GM19397 (cell line): ENCODE measurements around the gene SDF2.
"Not testable (repeated sequence)": the region's sequence is repeated elsewhere in the genome, so short reads cannot be mapped to it uniquely, and the experiment has no call there.

ENCODE experiments used
- ATAC-seq: cut with Tn5 transposase; IDR thresholded peaks from one replicate; pipeline ENCODE4 v1.9.1; 2021; ENCODE audit warnings: mild to moderate bottlenecking, moderate library complexity; ENCODE audit not compliant: unreplicated experiment

SDF2 gene

DNA sequence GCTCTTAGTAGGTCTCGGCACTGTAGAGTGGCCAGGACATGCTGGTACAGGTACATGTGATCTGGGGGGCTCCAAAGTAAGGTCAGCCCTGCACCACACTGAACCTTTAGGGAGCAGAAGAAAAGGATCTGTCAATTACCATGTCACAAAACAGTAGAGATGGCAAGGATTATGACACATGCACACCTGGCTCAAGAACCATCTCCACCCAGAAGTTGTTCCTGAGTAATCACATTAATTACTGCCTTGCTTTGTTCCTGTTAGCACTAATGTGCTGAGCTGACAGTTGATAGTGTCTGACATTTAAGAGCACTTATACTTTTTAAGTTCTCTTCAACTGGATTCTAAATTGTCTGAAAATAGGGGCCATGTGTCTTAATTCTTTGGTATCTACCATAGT, 26.2 kb downstream of the SDF2 start:
- no peak for ATAC-seq

DNA sequence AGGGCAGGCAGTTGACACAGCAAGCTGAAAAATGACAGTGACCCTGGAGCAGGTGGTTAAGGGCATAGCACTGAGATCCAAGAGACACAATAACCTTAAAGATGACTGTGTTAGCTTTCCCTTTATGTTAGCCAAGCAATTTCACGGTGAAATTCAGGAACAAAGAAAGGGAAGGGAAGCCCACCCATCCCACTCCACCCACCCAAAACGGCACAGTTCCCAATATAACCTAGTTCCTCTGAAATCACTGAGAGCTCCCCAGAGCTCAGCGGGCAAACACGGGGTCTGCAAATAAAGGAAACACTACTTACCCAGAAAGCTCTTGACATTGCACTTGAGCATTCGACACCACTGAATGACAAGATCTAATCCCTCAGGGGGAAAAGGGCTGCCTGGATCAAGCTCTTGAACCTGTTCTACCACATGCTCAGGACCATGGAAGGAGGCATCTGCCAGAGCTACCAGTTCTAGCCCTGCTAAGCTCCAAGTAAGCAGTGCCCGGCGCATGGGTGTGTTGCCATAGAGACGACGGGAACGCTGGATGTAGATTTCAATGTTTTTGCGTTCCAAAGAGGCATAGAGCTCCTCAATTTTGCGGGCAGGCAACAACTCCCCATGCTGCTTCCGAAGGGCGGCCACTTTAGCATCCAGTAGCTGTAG, 27.4 kb downstream of the SDF2 start:
- no peak for ATAC-seq

DNA sequence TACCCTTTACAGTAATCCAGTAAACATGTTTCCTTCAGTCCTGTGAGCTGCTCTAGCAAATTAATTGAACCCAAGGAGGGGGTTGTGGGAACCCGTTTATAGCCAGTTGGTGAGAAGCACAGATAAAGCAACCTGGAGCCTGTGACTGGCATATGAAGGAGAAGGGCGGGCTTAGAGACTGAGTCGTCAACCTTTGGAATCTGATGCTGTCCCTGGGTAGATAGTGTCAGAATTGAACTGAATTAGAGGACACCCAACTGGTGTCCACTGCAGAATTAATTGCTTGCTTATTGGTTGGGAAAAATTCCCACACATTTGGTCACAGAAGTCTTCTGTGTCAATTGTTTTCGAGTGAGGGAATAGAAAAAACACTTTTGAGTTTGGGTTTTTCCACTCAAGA, 34.9 kb downstream of the SDF2 start:
- ATAC-seq = no peak

DNA sequence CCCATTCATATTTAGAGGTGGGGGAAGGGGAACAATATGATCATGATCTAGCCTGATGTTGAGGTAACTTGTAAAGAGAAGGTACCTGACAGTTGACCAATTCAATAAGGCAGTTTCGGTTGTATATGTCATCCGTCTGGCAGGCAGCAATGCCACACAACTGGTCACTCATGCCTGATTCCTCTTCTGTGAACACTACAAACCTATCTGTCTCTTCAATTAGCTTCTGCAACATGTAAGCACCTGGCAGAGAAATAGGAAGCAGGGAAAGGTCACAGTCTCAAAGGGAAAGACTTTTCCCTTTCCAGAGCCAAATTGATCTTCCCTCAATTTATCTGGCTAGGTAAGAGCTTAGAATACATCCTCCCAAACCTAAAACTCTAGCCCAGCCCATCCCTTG, 37.6 kb downstream of the SDF2 start:
- no peak for ATAC-seq

DNA sequence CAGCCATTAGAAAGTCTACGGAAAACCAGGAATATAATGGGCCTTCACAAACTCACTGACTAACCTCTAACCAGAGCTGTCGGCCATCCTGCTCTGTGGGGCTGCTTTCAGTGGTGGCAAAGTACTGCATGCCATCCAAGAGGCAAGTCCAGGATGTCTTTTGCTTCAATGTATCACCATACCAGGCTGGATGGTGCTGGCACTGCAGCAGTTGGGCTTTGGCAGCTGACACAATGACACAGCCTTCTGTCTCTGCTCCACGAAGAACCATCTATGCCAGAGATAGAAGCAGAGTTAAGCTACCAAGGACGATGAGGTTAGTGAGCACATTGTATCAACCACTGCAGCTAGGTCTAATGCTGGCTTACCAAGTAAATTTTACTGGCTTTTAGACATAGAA, 38.0 kb downstream of the SDF2 start:
- ATAC-seq = no peak

DNA sequence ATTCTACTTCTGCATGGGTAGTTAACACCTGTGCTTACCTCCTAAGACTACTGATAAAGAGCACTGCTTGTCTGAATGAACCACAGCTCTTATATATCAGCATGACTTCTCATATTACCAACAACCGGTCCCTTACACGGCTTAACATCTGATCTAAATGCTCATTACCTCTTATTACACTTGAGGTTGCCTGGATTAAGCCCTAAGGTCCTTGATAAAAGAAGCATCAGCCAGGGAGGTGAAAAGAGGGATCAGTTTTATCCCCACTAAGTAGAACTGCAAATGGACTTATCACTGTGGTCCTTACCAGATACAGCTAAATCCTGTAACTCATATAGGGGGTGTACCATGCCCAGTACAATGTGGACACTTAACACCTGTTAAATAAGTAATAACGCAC, 39.5 kb downstream of the SDF2 start:
- ATAC-seq = no peak

DNA sequence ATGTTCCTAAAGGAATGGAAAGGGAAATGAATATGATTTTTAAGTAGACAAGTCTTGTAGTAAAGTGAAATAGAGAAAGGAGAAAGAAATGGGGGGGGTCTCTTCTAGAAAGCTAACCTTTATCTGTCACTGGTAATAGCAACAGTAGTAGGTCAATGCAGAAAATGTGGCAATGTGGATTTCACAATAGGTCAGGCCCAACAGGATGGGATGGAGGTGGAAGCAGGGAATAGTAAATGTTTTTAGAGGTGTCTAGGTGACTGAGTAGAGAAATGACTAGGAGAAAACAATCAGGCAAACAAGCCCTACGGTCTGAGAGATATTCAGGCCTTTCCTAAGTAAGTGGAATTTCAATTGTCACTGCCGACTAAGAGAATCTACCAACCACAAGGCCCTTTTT, 41.7 kb downstream of the SDF2 start:
- no peak for ATAC-seq

DNA sequence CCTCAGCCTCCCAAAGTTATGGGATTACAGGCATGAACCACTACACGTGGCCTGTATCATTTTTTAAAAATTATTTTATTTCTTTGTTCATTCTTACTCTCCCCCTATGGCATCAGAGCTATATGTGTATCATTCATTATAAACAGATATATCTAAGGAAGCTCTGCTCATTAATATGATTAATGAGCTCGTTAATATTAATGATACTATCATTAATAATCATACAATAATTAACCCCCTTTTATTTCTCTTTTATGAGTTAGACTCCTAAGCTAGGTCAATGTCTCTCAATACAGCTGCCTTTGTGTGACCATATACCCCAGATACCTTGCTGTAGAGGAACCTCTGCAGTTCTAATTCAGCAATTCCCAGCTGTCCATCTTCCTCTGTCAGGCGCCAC, 43.2 kb downstream of the SDF2 start:
- no peak for ATAC-seq

DNA sequence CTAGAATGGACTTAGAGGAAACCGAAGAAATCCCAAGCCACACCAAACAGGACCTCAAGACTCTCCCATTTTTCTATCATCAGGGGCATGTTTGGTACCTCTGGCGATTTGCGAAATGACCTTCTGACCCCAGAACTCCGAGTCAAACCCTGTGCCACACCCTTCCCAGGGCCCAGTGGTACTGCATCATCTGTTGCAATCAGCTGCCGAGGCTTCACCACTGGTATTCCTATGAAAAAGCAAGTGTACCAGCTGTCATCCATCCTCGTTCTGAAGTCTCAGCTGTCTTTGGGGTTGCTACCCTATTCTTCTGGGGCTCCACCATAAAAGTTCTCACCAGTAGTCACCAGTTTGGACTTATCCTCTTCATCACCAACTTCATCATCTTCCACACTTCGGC, 45.4 kb downstream of the SDF2 start:
- no peak for ATAC-seq

DNA sequence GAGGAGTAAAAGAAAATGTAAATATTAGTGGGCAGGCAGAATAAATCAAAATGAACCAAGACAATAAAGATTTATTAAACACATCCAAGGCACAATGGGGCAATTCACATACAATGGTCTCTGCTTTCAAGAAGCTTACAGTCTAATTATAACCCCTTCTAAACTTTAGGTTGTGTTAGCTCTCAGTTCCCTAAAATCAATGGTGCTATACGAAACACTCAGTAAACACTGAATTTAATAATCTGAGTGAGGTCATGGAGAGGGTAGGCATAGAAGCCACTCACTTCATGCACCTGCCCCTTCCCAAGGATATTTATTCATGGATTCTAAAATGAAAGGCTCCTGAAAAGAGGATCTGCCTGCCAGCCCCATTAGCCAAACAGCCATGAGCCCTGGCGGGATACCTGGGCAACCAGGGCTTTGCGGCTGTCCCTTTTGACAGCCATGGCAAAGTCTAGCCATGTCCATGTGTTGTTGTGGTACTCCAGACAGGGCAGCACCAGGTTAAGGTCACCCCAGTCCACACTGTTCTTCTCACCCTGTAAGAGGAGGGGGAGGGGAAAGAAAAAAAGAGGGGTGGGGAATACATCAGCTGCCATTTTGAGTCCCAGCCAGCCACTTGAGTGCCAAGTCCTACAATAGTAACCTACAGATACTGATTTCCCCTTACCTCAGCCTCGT, 46.3 kb downstream of the SDF2 start:
- no peak for ATAC-seq

DNA sequence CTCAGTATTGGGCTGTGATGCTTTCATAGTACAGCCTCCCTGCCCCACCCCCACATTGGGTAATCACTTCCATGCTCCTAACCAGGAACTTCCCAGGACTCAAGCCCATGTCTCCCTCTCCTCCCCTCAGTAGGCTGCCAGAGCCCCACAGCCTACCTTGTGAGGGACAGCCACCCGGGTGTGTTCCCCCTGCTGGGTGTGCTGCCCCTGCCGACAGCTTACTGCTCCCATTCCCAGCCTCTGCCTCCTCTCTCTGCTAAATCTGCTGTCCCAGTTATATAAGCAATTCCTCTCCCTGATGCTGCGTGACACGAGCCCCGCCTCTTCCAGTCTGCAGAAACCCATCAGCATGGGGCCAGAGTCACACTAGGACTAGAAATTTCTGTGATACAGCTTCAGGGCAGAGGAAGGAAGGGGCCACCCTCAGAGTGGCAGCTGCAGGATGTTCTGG, 47.8 kb downstream of the SDF2 start, which contains the start of gene RSKR:
Gene RSKR (minus strand): TSS at position 255 of the 451 bp plus-strand sequence. CDS start 24 bp downstream, at position 231.
- ATAC-seq = no peak

DNA sequence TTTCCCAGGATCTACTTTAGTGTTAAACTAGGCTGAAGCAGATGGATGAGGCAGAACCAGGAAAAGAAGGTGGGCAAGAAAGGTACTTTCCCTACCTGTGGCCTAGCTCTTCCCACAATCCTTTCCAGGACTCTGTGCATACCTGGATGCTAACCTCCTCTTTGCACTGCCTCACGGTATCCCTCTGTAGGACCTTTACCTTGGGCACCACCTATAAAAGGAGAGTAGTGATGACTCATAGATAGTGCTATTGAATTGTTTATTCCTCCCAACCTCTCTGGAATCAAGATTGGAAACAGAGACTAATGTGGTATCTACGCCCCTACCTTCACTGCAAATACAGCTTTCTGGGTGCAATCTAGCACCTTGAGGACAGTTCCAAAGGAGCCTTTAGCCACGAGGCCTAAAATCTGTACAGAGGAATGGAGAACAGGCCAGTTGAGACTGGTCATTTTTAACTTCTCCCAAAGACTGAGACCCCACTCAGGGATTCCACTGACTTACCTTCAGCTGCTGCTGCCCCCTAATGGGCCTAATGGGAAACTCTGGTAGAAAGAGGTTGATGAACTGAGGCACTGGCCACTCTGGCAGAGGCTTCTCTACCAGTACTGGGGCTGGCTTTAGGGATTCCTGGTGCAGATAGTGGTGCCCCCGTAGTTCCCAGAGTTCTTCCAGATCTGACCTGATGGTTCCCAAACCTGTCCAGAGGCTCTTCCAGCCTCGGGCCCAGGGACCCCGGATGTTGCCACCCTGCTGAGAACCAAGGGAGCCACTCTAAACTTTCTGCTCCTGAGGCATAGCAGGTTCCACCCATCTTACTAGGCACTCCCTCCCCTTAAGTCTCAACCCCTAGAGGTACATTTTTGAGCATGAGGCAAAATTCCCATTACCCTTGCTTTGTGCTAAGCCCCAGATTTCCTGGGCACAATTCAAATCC, 48.5 kb downstream of the SDF2 start:
- no peak for ATAC-seq

DNA sequence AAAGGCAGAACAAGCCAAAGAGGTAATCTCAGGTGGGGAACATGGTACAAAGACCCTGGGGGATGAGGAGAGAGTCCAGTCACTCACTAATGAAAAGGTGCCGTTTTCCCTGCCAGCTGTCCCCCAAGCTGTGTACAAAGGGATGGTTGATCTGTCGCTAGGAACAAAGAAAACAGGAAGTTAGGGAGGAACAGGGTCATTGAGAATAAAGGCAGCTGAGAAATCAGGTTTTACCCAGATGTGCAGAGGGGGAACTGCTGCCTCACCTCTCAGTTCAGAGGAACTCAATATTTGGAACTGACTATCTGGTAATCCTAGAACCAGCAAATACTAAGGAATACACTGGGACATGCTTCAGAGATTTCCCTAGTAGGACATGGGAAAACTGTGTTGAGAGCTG, 49.2 kb downstream of the SDF2 start:
- ATAC-seq = no peak

DNA sequence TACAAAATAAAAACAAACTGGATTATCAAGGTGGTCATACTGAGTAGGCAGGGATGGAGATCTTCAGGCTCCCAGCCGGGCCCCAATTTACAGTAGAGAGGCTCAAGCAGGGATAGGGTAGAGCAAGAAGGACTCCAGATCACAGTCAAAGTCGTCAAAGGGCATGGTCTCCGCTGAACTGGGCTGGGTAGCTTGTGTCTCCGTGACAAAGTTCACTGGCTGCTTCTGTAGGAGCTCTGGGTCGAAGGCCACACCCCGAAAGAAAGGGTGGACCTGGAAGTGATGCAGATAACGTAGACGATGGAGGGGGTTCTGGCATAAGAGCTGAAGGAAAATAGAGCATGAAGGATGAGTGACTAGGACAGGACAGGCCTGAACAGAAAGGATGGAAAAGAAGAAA, 51.3 kb downstream of the SDF2 start:
- ATAC-seq = no peak

DNA sequence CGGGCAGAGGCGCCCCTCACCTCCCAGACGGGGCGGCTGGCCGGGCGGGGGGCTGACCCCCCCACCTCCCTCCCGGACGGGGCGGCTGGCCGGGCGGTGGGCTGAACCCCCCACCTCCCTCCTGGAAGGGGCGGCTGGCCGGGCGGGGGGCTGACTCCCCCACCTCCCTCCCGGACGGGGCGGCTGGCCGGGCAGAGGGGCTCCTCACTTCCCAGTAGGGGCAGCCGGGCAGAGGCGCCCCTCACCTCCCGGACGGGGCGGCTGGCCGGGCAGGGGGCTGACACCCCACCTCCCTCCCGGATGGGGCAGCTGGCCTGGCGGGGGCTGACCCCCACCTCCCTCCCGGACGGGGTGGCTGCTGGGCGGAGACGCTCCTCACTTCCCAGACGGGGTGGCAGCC, 57.7 kb downstream of the SDF2 start:
- not testable (repeated sequence) for ATAC-seq

DNA sequence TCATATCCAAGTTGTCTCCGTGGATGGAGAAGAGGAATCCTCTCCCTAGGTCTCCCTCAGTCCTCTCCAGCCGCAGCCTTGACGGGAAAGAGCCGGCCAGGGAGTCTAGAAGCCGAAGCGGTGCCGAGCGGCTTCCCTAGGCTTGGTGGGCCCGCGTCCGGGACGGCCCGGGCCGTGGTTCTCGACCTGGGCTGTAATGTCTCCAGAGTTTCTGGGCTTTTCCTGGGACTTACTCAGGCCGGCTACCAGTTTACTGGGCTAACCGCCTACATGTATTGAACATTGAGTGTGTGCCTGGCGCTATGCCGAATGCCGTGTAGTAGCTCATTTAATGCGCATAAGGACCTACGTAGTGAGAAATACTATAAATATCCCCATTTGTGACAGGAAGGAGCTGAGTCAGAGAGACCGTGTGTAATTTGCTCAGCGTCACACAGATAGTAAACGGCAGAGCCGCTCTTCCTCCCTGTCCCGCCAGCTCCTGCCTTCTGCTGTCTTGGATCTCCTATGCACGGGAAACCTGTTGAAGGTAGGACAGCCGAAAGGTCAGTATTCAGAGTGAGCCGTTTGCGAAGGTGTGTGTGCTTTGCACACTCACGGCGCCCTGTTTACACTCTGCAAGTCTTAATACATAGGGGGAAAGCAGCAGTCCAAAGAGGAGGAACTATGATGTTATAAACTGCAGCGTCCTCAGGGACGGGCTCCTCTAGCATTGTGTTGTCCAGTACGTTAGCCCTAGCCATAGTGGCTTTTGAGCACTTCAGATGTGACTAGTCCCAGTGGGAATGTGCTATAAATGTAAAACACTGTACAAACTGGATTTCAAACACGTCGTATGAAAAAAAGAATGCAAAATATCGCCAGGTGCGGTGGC, 62.2 kb downstream of the SDF2 start:
- peak; percentile 39 for ATAC-seq

DNA sequence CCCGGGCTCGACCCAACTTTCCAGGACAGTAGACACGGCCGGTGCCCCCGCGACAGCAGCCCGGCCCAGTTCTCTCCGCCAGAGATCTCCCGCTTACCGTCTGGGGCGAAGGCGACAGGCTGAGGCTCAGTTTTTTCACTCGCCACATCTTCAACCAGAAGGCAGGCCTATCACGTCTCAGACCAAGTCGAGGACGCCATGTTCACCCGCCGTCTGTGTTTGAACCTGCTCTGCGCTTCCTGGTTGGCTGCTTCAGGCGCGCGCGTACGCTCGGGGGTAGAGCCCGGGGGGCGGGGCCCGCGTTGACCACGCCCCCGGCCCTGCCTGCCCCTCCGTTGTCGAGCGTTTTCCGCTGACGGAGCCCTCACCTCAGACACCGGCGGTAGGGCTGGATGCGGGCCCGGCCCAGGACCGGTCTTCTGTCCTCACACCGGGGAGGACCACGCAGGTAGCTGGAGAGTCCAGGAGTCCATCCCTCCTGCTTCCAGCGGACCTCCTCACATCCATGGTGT, 62.9 kb downstream of the SDF2 start, which contains the start of gene SPAG5:
Gene SPAG5 (minus strand): TSS at position 227 of the 512 bp plus-strand sequence. CDS start 79 bp downstream, at position 148.
- ATAC-seq = peak; percentile 88

DNA sequence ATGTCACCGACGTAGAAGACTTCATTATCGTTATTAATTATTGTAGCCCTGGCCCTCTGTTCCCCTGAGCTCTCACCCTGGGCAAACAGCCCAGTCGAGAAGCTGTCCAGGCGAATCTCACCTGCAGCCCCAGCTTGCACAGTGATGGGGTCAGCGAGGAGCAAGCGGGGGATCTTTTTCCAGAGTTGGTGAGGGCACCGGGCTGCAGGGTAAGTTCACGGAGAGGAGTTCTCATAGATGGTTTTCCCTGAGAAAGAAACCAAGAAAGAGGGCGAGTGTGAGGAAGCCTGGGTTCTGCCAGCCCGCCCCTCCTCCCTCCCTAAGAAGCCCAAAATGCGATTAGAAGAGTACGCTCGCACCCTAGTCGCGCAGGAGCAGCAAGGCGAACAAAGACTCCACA, 63.3 kb downstream of the SDF2 start:
- no peak for ATAC-seq
